Astrocyte of the spinal cord (primary cell): Measurements from ENCODE around the gene RETN.

Experiments used
- DNase-seq: peaks from one replicate; pipeline ENCODE4 v3.0.0; 2011; ENCODE audit warnings: low read depth, low spot score
- H3K4me3 ChIP-seq: 2 replicates; pipeline ENCODE4 v1.5.1; 2011; ENCODE audit warnings: low read depth, mild to moderate bottlenecking, low read length, moderate library complexity
- CTCF ChIP-seq: IDR thresholded peaks from 2 replicates; pipeline ENCODE4 v1.5.1; 2012; ENCODE audit warnings: low read depth, mild to moderate bottlenecking, low read length, inconsistent platforms
- in situ Hi-C: cut with HindIII; loops from 2 replicates; pipeline ENCODE4 v1.10.0; 2017; ENCODE audit warnings: low sequenced_read_pairs

The RETN gene

GRCh38 chr19:7624810-7625209, 44.0 kb upstream of the RETN start:
- in situ Hi-C loops, result no loop called here
- no peak overlapping the region for H3K4me3 ChIP-seq
- no peak for DNase-seq
- TF ChIP-seq CTCF, result no peak

DNA sequence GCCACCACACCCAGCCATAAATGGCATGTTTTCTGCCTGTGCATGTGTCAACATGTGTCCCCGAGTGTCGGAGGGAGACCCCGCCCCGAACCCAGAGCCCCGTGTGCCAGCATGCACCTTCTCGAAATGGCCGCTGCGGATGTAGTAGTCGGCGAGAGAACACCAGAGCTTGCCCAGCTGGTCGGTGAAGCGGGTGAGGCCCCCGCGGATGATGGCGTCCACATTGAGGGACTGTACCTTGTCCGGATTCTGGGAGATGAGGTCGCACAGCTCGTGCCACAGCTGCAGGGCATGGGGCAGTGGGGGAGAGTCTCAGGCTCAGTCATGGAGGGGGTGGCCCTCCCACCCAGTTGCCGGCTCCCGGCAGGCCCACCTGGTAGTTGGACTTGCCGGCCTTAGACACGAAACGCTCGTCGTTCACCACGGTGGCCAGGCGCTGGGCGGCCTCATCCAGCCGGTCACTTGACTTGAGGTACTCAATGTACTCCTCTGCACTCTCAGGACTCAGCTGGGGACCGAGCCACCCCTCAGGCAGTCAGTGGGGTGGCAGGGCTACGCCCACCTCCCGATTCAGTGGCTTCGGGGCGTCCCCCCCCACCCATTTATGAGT, 43.0 kb upstream of the RETN start:
- no peak for TF ChIP-seq CTCF
- no peak for DNase-seq
- H3K4me3 ChIP-seq, result no peak overlapping the region
- in situ Hi-C loops, result no loop called here

DNA sequence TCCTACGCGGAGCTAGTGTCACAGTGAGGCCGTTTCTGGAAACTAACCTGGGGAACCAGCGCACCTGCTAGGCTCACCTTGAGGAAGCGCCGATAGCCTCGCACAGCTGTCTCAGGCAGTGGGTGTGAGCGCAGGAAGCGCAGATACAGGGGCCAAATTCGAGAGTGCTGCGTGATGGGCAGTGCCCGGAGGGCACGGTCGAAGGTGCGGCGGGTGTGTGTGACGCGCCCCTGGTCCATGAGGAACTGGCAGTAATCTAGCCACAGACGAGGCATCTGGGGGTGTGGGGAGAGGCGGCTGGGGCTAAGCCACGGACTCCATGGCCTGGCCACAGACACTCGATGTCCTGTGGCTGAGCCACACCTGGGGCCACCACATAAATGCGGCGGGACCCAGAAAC, 41.7 kb upstream of the RETN start:
- DNase-seq, result no peak
- in situ Hi-C loops, result no loop called here
- TF ChIP-seq CTCF, result no peak
- no peak overlapping the region for H3K4me3 ChIP-seq

- DNase-seq, result no peak
- in situ Hi-C loops, result no loop called here
- H3K4me3 ChIP-seq, result peak overlapping the region; percentile 100
- no peak for TF ChIP-seq CTCF
Measured at GRCh38 chr19:7628589-7629311, 40.1 kb upstream of the RETN start.

GRCh38 chr19:7629347-7630054, 39.3 kb upstream of the RETN start, which contains the start of the genes PET100 and XAB2:
Gene PET100, plus strand, starts transcription at chr19:7629793. Its CDS starts 41 bp downstream, at chr19:7629834.
Gene XAB2, minus strand, starts transcription at chr19:7629545. Its CDS starts 18 bp downstream, at chr19:7629527.
- in situ Hi-C loops, result no loop called here
- H3K4me3 ChIP-seq, result peak within 1 kb of the TSS; percentile 100
- peak; percentile 99 for DNase-seq

More at GRCh38 chr19:7629347-7630054, 39.3 kb upstream of the RETN start, which contains the start of the genes PET100 and XAB2:
- TF ChIP-seq CTCF, result no peak
